ENCODE results near the gene HMCN2.

- TF ChIP-seq, protein P1, sequence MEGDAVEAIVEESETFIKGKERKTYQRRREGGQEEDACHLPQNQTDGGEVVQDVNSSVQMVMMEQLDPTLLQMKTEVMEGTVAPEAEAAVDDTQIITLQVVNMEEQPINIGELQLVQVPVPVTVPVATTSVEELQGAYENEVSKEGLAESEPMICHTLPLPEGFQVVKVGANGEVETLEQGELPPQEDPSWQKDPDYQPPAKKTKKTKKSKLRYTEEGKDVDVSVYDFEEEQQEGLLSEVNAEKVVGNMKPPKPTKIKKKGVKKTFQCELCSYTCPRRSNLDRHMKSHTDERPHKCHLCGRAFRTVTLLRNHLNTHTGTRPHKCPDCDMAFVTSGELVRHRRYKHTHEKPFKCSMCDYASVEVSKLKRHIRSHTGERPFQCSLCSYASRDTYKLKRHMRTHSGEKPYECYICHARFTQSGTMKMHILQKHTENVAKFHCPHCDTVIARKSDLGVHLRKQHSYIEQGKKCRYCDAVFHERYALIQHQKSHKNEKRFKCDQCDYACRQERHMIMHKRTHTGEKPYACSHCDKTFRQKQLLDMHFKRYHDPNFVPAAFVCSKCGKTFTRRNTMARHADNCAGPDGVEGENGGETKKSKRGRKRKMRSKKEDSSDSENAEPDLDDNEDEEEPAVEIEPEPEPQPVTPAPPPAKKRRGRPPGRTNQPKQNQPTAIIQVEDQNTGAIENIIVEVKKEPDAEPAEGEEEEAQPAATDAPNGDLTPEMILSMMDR (IDR thresholded peaks at IDR 0.05): no peak
- TF ChIP-seq POLR2A (IDR thresholded peaks at IDR 0.05) (no peak), EP300 (IDR thresholded peaks at IDR 0.05) (no peak)
These were observed 193.6 kb downstream of the HMCN2 start for GRCh38 chr9:130459151-130459550.

All from ovary (tissue), 3 donors.